Hepatocyte (in vitro differentiated cells): ENCODE measurements around the gene FGD4. TPM values are rescaled to one million over a fixed set of nuclear protein-coding genes. Genes with fewer than 3 reads are reported as not detected.
"Not testable (repeated sequence)": the region's sequence is repeated elsewhere in the genome, so short reads cannot be mapped to it uniquely, and the experiment has no call there.

Experiments
- DNase-seq: peaks from one replicate; pipeline ENCODE4 v3.0.0-alpha.2; 2016; ENCODE audit warnings: low spot score
- H2AFZ ChIP-seq: fragments of 200-600 bp; sonication (generic); 2 replicates; pipeline ENCODE4 v1.6.0; 2016; ENCODE audit warnings: antibody characterized with exemption, mild to moderate bottlenecking
- H3K27ac ChIP-seq: fragments of 200-600 bp; sonication (generic); 2 replicates; pipeline ENCODE4 v1.5.1; 2016; ENCODE audit warnings: mild to moderate bottlenecking
- H3K27me3 ChIP-seq: fragments of 200-600 bp; sonication (generic); 2 replicates; pipeline ENCODE4 v1.6.1; 2016
- H3K36me3 ChIP-seq: fragments of 200-600 bp; sonication (generic); replicated peaks from 2 replicates; pipeline ENCODE4 v1.5.1; 2016; ENCODE audit warnings: low read depth; ENCODE audit not compliant: insufficient read depth
- H3K4me1 ChIP-seq: fragments of 200-600 bp; sonication (generic); 2 replicates; pipeline ENCODE4 v1.5.1; 2016; ENCODE audit warnings: mild to moderate bottlenecking, moderate library complexity; ENCODE audit not compliant: insufficient read depth
- H3K4me2 ChIP-seq: fragments of 200-600 bp; sonication (generic); 2 replicates; pipeline ENCODE4 v1.6.0; 2016
- H3K4me3 ChIP-seq: fragments of 200-600 bp; sonication (generic); 2 replicates; pipeline ENCODE4 v1.5.1; 2016; ENCODE audit warnings: mild to moderate bottlenecking
- H3K79me2 ChIP-seq: fragments of 200-600 bp; sonication (generic); 2 replicates; pipeline ENCODE4 v1.6.0; 2017; ENCODE audit warnings: mild to moderate bottlenecking
- H3K9me2 ChIP-seq: fragments of 200-600 bp; sonication (generic); replicated peaks from 2 replicates; pipeline ENCODE4 v1.6.0; 2017; ENCODE audit warnings: mild to moderate bottlenecking; ENCODE audit not compliant: insufficient read depth
- H3K9me3 ChIP-seq: fragments of 200-600 bp; sonication (generic); 2 replicates; pipeline ENCODE4 v1.5.1; 2016; ENCODE audit warnings: low read depth, mild to moderate bottlenecking
- H4K20me1 ChIP-seq: fragments of 200-600 bp; sonication (generic); 2 replicates; pipeline ENCODE4 v1.6.0; 2016; ENCODE audit warnings: mild to moderate bottlenecking; ENCODE audit not compliant: insufficient read depth, poor library complexity, severe bottlenecking
- EZH2 ChIP-seq: fragments of 200-600 bp; sonication (generic); IDR thresholded peaks from 2 replicates; pipeline ENCODE4 v1.6.1; 2016; ENCODE audit warnings: antibody characterized with exemption, mild to moderate bottlenecking, borderline replicate concordance
- EZH2phosphoT487 ChIP-seq: fragments of 200-600 bp; sonication (generic); IDR thresholded peaks from one replicate; pipeline ENCODE4 v1.6.1; 2018; ENCODE audit warnings: antibody characterized with exemption, mild to moderate bottlenecking, low read depth, moderate library complexity; ENCODE audit not compliant: unreplicated experiment, severe bottlenecking
- WGBS: methylation state at CpG from one replicate; pipeline ENCODE4 v1.1.6; 2016; ENCODE audit warnings: low lambda C conversion rate; ENCODE audit errors: missing lambda C conversion rate; 5-methylcytosine and 5-hydroxymethylcytosine counted together
- polyA plus RNA-seq: library from polyadenylated mRNA; unstranded; fragments of >200 nt; fragmentation: Nextera tagmentation; extraction: Ambion mirVana; gene quantifications from 2 replicates; pipeline ENCODE4 v1.2.1, GENCODE V29; 2016
- total RNA-seq: library from RNA; depleted of rRNA; stranded (reverse); fragments of >200 nt; gene quantifications from 2 replicates; pipeline ENCODE4 v1.2.3, GENCODE V29; 2014
- TF ChIP-seq, protein P1 (sequence below): fragments of 200-600 bp; sonication (generic); IDR thresholded peaks from 2 replicates; pipeline ENCODE4 v1.5.1; 2016; ENCODE audit warnings: antibody characterized with exemption, mild to moderate bottlenecking; ENCODE audit not compliant: poor library complexity

The FGD4 gene
- total and polyA plus RNA-seq, 2 experiments from 2014 or later = 15.2 to 41.5 TPM

- DNase-seq = no peak
- Histone ChIP-seq H3K9me3 (no peaks in the 10 kb centered on the region), H3K27me3 (no peaks in the 10 kb centered on the region), H3K79me2 (peaks cover 61% of the 10 kb centered on the region), H3K27ac (peak overlapping the region; percentile 51), H3K4me3 (no peak overlapping the region), H2AFZ (no peak overlapping the region), H3K9me2 (no peaks in the 10 kb centered on the region), H3K4me2 (peak overlapping the region; percentile 26), H4K20me1 (peaks cover 8% of the 10 kb centered on the region), H3K36me3 (no peaks in the 10 kb centered on the region), H3K4me1 (peaks cover 23% of the 10 kb centered on the region)
- TF ChIP-seq EZH2phosphoT487 = no peak
- TF ChIP-seq EZH2 = no peak
- TF ChIP-seq, protein P1, sequence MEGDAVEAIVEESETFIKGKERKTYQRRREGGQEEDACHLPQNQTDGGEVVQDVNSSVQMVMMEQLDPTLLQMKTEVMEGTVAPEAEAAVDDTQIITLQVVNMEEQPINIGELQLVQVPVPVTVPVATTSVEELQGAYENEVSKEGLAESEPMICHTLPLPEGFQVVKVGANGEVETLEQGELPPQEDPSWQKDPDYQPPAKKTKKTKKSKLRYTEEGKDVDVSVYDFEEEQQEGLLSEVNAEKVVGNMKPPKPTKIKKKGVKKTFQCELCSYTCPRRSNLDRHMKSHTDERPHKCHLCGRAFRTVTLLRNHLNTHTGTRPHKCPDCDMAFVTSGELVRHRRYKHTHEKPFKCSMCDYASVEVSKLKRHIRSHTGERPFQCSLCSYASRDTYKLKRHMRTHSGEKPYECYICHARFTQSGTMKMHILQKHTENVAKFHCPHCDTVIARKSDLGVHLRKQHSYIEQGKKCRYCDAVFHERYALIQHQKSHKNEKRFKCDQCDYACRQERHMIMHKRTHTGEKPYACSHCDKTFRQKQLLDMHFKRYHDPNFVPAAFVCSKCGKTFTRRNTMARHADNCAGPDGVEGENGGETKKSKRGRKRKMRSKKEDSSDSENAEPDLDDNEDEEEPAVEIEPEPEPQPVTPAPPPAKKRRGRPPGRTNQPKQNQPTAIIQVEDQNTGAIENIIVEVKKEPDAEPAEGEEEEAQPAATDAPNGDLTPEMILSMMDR = no peak
- 40% methylated on average over 1 of the region's 1 CpG for WGBS
Measured at GRCh38 chr12:32532422-32532821, 133.1 kb downstream of the FGD4 start.

GRCh38 chr12:32532951-32533350, 133.6 kb downstream of the FGD4 start:
- H4K20me1 ChIP-seq = peaks cover 8% of the 10 kb centered on the region
- H3K27ac ChIP-seq = peak overlapping the region; percentile 51
- no peak for TF ChIP-seq EZH2
- no peak for TF ChIP-seq EZH2phosphoT487
- TF ChIP-seq, protein P1 = no peak
- H3K9me3 ChIP-seq = no peaks in the 10 kb centered on the region
- peak overlapping the region; percentile 26 for H3K4me2 ChIP-seq
- no peaks in the 10 kb centered on the region for H3K36me3 ChIP-seq
- no peak for DNase-seq
- peaks cover 66% of the 10 kb centered on the region for H3K79me2 ChIP-seq
- H3K9me2 ChIP-seq = no peaks in the 10 kb centered on the region
- no peak overlapping the region for H3K4me3 ChIP-seq
- no peak overlapping the region for H2AFZ ChIP-seq
- H3K4me1 ChIP-seq = peaks cover 23% of the 10 kb centered on the region
- no peaks in the 10 kb centered on the region for H3K27me3 ChIP-seq

- not testable (repeated sequence) for DNase-seq, H3K36me3 ChIP-seq, H2AFZ ChIP-seq, H4K20me1 ChIP-seq, H3K4me3 ChIP-seq, H3K9me3 ChIP-seq, H3K9me2 ChIP-seq, H3K27me3 ChIP-seq
- Histone ChIP-seq H3K4me1 (peaks cover 23% of the 10 kb centered on the region), H3K79me2 (peaks cover 70% of the 10 kb centered on the region), H3K27ac (peak overlapping the region; percentile 51), H3K4me2 (peak overlapping the region; percentile 72)
- WGBS = 88% methylated on average over 10 of the region's 10 CpGs
Measured at GRCh38 chr12:32533506-32533905, 134.1 kb downstream of the FGD4 start.

GRCh38 chr12:32533971-32534590, 134.7 kb downstream of the FGD4 start:
- no peaks in the 10 kb centered on the region for H3K36me3 ChIP-seq
- peak overlapping the region; percentile 72 for H3K27ac ChIP-seq
- no peaks in the 10 kb centered on the region for H3K27me3 ChIP-seq
- no peaks in the 10 kb centered on the region for H3K9me3 ChIP-seq
- 12% methylated on average over 6 of the region's 6 CpGs for WGBS
- TF ChIP-seq, protein P1 = no peak
- no peak for TF ChIP-seq EZH2
- no peak for TF ChIP-seq EZH2phosphoT487
- H3K79me2 ChIP-seq = peaks cover 72% of the 10 kb centered on the region
- H2AFZ ChIP-seq = no peak overlapping the region
- no peaks in the 10 kb centered on the region for H3K9me2 ChIP-seq
- peak; percentile 84 for DNase-seq
- H3K4me2 ChIP-seq = peak overlapping the region; percentile 72
- peaks cover 23% of the 10 kb centered on the region for H3K4me1 ChIP-seq
- H4K20me1 ChIP-seq = peaks cover 8% of the 10 kb centered on the region
- peak overlapping the region; percentile 3 for H3K4me3 ChIP-seq
